ENCODE data around the gene SLC6A18. TPM values are rescaled to one million over a fixed set of nuclear protein-coding genes. Genes with fewer than 3 reads are reported as not detected.

Gene SLC6A18
- polyA plus RNA-seq, 1 donor (not counting 4 experiments of a cell fraction or from before 2014, with no cell fraction given) = not detected

DNA sequence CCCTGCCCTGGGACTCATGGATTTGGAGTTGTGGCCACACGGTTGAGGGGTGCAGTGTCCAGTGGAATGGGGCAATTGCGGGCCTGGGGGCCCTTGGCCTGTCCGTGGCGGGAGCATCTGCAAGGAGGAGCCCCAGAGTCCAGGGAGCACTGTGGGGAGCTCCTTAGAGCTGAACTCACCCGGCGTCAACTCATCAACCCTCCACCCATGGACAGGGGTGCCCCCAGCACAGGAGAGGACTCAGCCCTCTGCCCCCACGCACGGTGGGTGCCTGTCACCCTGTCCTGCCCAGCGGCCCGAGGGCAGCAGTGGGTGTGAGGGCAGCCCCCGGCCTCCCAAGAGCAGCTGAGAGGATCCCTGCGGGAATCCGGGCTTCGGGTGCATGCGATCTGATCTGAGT is 550 bp upstream of the SLC6A18 start:
- Histone ChIP-seq H3K27ac (ENCODE audit: control insufficient read depth, insufficient read depth, low read length) (no peak overlapping the region), H3K4me3 (ENCODE audit: control insufficient read depth in 2 of 3, extremely low read depth in 1 of 3, insufficient read depth in 2 of 3, low read depth in 1 of 3, low read length in 3 of 3) (no peak overlapping the region), H3K9me3 (ENCODE audit: control insufficient read depth, low read depth, low read length) (peaks cover 15% of the 10 kb centered on the region), H3K27me3 (ENCODE audit: control insufficient read depth, extremely low read depth, insufficient read depth, low read length) (peaks cover 2% of the 10 kb centered on the region), H3K4me2 (ENCODE audit: control insufficient read depth, extremely low read depth, insufficient read depth, low read depth, low read length) (no peak overlapping the region), H3K36me3 (ENCODE audit: control insufficient read depth in 2 of 2, extremely low read depth in 1 of 2, insufficient read depth in 2 of 2, low read length in 2 of 2) (no peaks in the 10 kb centered on the region), H2AFZ (ENCODE audit: control insufficient read depth, low read length) (no peak overlapping the region), H3K79me2 (ENCODE audit: control insufficient read depth, insufficient read depth, low read length) (no peaks in the 10 kb centered on the region), H3K4me1 (ENCODE audit: control insufficient read depth, extremely low read depth, insufficient read depth, low read length) (no peaks in the 10 kb centered on the region), H3K9me1 (ENCODE audit: control insufficient read depth, extremely low read depth, insufficient read depth, low read length) (no peaks in the 10 kb centered on the region), H4K20me1 (ENCODE audit: control insufficient read depth, extremely low read depth, insufficient read depth, low read length) (no peaks in the 10 kb centered on the region), H3K9ac (ENCODE audit: control insufficient read depth, extremely low read depth, insufficient read depth, low read length) (no peak overlapping the region)
- DNase-seq (ENCODE audit: low read depth, low spot score) (no peak), FAIRE-seq (no peak)
- dilution Hi-C loops (cut with MboI; ENCODE audit: extremely low pct_ligation_motif_present, low sequenced_read_pairs) = no loop called here
- no peak for TF ChIP-seq EZH2 (IDR thresholded peaks at IDR 0.05; ENCODE audit: low read length)
- TF ChIP-seq, protein P1, sequence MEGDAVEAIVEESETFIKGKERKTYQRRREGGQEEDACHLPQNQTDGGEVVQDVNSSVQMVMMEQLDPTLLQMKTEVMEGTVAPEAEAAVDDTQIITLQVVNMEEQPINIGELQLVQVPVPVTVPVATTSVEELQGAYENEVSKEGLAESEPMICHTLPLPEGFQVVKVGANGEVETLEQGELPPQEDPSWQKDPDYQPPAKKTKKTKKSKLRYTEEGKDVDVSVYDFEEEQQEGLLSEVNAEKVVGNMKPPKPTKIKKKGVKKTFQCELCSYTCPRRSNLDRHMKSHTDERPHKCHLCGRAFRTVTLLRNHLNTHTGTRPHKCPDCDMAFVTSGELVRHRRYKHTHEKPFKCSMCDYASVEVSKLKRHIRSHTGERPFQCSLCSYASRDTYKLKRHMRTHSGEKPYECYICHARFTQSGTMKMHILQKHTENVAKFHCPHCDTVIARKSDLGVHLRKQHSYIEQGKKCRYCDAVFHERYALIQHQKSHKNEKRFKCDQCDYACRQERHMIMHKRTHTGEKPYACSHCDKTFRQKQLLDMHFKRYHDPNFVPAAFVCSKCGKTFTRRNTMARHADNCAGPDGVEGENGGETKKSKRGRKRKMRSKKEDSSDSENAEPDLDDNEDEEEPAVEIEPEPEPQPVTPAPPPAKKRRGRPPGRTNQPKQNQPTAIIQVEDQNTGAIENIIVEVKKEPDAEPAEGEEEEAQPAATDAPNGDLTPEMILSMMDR (optimal IDR thresholded peaks at IDR 0.05 in 1 of 3, IDR thresholded peaks at IDR 0.05 in 1 of 3, conservative IDR thresholded peaks at IDR 0.05 in 1 of 3; ENCODE audit: extremely low read depth in 1 of 3, insufficient read depth in 2 of 3, low read length in 3 of 3) = no peak

DNA sequence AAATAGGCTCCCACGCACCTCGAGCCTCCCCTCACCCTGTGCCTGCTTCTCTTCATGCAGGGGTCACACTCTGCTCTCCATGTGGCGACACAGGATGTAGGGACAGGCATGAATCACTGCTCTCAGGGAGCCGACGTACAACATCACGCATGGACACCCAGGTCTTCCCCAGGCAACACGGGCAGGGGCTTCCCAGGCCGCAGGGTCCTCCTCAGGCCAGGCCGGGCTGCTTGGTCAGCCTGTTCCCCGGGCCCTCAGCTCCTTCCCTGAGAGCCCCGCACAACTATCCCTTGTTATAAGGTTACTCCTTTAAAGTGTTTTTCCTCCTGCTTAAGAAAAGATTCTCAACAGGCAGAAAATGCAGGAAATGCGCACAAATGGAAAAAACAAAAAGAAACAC is 1.1 kb downstream of the SLC6A18 start:
- no peak overlapping the region for H3K9ac ChIP-seq (ENCODE audit: control insufficient read depth, extremely low read depth, insufficient read depth, low read length)
- no peaks in the 10 kb centered on the region for H3K9me1 ChIP-seq (ENCODE audit: control insufficient read depth, extremely low read depth, insufficient read depth, low read length)
- FAIRE-seq (no peak), DNase-seq (ENCODE audit: low read depth, low spot score) (no peak)
- H3K27me3 ChIP-seq (ENCODE audit: control insufficient read depth, extremely low read depth, insufficient read depth, low read length) = peaks cover 2% of the 10 kb centered on the region
- no peak overlapping the region for H2AFZ ChIP-seq (ENCODE audit: control insufficient read depth, low read length)
- H3K4me3 ChIP-seq (ENCODE audit: control insufficient read depth in 2 of 3, extremely low read depth in 1 of 3, insufficient read depth in 2 of 3, low read depth in 1 of 3, low read length in 3 of 3) = no peak overlapping the region
- dilution Hi-C loops (cut with MboI; ENCODE audit: extremely low pct_ligation_motif_present, low sequenced_read_pairs) = no loop called here
- no peak overlapping the region for H3K4me2 ChIP-seq (ENCODE audit: control insufficient read depth, extremely low read depth, insufficient read depth, low read depth, low read length)
- H3K36me3 ChIP-seq (ENCODE audit: control insufficient read depth in 2 of 2, extremely low read depth in 1 of 2, insufficient read depth in 2 of 2, low read length in 2 of 2) = no peaks in the 10 kb centered on the region
- H3K79me2 ChIP-seq (ENCODE audit: control insufficient read depth, insufficient read depth, low read length) = no peaks in the 10 kb centered on the region
- H4K20me1 ChIP-seq (ENCODE audit: control insufficient read depth, extremely low read depth, insufficient read depth, low read length) = no peaks in the 10 kb centered on the region
- no peak overlapping the region for H3K27ac ChIP-seq (ENCODE audit: control insufficient read depth, insufficient read depth, low read length)
- H3K4me1 ChIP-seq (ENCODE audit: control insufficient read depth, extremely low read depth, insufficient read depth, low read length) = no peaks in the 10 kb centered on the region
- no peak for TF ChIP-seq EZH2 (IDR thresholded peaks at IDR 0.05; ENCODE audit: low read length)
- TF ChIP-seq, protein P1 (optimal IDR thresholded peaks at IDR 0.05 in 1 of 3, IDR thresholded peaks at IDR 0.05 in 1 of 3, conservative IDR thresholded peaks at IDR 0.05 in 1 of 3; ENCODE audit: extremely low read depth in 1 of 3, insufficient read depth in 2 of 3, low read length in 3 of 3) = no peak
- peaks cover 11% of the 10 kb centered on the region for H3K9me3 ChIP-seq (ENCODE audit: control insufficient read depth, low read depth, low read length)
